Activated CD4-positive, alpha-beta T cell treated with anti-CD3 and anti-CD28 coated beads, Interleukin-2, Interleukin-6, amounts not matched to agents 100 ng/mL and 50 ng/mL, durations not matched to agents 16 hours and 8 hours (primary cell): ENCODE data around the gene LAG3.

Source experiments
- DNase-seq: peaks from one replicate; pipeline ENCODE4 v3.0.0-alpha.2; 2020

The LAG3 gene

GRCh38 chr12:6753772-6754356, 18.5 kb upstream of the LAG3 start:
- DNase-seq = no peak

GRCh38 chr12:6754411-6754810, 17.9 kb upstream of the LAG3 start:
- DNase-seq = no peak

DNA sequence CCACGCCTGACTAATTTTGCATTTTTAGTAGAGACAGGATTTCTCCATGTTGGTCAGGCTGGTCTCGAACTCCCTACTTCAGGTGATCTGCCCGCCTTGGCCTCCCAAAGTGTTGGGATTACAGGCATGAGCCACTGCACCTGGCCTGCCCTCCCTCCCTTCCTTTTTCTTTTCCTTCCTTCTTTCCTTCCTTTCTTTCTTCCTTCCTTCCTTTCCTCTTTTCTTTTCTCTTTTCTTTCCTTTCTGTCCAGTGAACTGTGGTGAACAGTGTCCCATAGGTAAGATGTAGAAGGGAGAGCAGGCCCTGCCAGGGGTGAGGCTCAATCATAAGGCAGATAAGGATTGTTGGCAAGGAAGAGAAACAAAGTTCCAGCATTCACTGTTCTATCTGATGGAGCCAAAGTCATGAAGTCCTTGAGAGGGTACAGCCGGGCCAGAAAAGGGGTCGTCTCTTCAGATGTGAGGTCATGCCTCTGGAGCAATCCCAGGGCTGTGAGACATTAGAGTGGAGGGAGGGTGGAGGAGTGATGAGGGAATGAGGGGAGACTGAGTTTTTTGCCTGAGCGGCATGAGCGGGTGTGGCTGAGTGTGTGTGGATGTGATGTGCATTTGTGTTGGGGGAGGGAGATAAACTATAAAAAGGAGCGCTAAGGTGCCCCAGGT, 15.2 kb upstream of the LAG3 start:
- no peak for DNase-seq

- DNase-seq = no peak
Observed at GRCh38 chr12:6758506-6759095, 13.7 kb upstream of the LAG3 start.

- DNase-seq = no peak
Observed at GRCh38 chr12:6759741-6760140, 12.6 kb upstream of the LAG3 start.

DNA sequence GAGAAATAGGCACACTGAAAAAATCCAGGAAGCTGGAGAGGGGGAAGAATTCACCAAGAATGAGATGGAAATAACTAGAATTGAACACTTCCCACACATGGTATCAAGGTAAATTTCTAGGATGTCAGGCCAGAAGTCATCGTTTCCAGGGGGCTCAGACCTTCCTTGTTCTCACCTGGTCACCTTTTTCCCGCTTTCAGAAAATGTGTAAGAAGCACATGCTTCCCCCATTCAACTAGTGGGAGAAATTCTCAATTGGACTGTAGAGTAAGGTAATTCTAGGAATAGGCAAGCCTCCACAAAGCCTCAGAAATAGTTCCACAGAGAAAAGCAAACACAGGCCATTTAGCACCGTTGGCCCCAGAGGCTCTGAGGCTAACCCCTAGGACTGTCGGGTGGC, 8.9 kb upstream of the LAG3 start:
- DNase-seq = no peak

DNA sequence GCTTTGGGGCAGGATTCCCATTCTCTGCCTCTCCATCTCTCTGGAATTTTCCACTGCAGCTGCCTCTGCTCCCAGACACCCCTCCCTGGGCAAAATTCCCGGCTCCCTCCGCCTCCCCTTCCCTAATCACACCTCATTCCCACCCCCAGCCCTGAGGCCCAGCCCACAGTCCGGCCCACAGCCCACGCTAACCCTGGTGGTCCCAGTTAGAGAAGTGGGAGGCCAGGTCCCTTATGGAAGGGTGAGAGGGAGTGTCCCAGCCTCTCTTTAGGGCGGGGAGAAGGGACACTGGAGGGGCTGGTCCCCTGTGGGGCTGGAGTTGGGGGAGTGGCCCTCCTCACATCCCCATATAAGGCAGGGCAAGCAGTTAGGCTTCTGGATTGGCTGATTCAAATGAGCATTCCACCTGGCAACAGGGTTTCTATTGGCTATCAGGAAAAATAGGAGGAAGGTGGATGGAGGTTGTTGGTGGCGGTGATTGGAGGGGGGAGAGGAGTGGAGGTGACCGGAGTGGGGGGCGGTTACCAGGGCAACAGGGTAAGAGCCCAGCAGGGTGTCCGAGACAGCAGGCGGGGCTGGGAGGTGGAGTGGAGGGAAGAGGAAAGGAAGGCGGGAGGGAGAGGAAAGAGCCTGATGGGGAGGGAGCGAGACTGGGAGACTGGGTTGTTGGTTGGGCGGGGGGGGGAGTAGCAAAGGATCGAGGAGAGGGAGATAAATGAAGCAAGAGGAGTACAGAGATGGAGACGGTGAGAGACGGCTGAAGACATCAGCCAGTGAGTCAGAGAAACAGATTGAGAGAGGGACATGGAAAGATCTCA, 8.1 kb upstream of the LAG3 start:
- DNase-seq = peak; percentile 84

GRCh38 chr12:6765048-6765633, 7.2 kb upstream of the LAG3 start:
- no peak for DNase-seq

GRCh38 chr12:6765634-6766581, 6.4 kb upstream of the LAG3 start, which contains the start of gene PTMS:
TSS of gene PTMS (plus strand) at chr12:6766363. CDS start at chr12:6766706, 343 bp downstream.
- peak; percentile 44 for DNase-seq

DNA sequence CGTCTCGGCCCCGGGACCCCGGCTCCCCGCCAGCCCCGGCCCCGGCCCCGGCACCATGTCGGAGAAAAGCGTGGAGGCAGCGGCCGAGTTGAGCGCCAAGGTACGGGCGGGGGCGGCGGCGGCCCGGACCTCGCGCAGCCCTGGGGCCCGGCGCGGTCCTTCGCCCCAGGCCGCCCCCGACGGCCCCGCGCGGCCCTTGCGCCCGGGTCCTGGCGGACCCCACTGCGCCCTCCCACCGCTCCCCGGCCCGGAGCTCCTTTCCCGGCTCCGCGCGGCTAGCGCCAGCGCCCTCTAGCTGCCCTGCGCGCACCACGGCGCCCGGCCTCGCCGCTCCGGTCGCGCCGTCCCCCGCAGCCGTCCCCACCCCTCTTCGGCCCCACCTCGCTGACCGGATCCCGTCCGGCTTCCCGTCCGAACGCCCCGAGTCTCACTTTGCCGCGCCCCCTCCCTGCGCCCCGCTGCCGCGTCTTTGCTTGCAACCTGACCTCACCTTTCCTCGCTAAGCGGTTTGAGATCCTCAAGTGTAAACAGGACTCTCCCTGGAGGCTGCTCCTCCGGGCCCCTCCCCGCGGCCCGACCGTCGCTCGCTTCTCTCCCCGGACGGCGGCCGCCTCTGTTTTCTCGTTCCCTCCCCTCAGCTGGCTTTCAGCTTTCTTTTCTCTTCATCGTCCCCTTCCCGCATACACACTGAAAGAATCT, 5.5 kb upstream of the LAG3 start:
- DNase-seq = peak; percentile 68

DNA sequence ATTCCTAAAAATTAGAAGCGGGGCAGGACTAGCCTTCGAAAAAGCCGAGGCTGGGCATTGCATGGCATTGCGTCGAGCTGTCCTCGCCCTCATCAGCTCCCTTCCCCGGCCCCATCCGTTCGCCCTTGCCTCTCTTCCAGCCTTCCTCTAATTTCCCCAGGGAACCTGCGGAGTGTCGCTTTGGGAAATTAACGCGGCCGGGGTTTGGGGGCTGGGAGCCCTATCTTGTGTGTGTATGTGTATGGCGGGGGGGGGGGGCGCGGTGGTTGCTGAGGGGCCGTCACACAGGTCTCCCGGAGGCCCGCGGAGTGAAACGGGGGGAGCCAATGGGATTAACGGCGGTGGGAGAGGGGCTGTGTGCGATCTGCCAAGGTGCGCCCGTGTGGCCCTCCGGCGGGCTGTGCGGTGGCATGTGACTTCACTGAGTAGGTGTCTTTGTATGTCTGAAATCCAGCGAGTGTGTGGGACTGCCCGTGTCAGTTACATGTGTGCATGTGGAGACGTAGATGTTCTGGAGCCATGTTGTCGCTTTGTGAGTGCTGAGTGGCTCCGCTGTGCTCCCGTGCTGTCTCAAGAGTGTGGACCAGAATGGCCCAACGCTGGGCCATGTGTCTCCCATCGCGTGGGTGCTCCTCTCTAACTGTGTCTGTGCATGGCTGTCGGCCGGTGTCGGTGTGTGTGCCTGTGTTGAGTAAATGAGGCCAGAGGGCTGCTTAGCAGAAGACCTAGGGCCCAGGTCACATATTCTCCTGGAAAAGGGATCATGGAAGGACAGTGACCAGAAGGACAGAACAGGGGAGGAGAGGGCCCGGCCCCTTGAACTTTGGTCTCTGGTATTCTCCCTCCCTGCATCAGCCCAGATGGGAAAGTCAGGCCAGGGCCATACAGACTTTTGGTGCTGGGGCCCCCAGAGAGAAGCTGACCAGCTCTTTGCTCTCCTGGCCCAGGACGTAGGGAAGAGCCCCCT, 4.7 kb upstream of the LAG3 start:
- DNase-seq = no peak

- DNase-seq = no peak
Observed at GRCh38 chr12:6768437-6768914, 3.8 kb upstream of the LAG3 start.

DNA sequence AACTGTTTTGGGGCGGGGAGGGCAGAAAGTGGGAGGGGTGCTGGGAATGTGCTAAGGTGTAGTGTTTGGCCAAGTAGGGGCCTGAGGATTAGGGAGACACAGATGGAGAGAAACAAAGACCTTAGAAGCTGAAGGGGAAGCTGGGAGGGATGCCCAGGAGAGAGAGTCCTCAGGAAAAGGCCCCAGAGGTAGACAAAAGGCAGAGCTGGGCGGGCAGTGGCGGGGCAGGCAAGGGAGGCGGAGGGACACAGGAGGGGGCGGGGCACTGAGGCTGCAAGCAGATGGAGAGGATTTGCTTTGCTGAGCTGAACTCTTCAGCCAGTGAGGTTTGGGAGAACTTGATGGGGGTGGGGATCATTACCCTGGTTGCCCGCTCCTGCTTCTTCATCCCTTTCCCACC, 3.3 kb upstream of the LAG3 start:
- DNase-seq = no peak

DNA sequence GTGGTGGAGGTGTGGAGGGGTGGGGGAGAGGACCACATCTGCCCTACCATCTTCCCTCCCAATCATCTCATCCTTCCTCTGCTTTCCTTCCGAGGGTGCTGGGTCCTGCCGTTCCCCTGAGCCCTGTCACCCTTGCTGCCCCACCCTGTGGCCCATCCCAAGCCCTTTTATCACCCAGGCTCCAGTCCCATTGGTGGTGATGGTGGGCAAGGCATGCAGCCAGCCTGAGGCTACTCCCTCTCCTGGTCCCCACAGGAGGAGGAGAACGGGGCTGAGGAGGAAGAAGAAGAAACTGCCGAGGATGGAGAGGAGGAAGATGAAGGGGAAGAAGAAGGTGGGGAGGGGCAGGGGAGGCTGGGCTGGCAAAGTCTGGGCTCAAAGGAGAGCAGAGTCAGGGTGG, 2.7 kb upstream of the LAG3 start:
- no peak for DNase-seq

- no peak for DNase-seq
Observed at GRCh38 chr12:6770094-6770493, 2.2 kb upstream of the LAG3 start.

DNA sequence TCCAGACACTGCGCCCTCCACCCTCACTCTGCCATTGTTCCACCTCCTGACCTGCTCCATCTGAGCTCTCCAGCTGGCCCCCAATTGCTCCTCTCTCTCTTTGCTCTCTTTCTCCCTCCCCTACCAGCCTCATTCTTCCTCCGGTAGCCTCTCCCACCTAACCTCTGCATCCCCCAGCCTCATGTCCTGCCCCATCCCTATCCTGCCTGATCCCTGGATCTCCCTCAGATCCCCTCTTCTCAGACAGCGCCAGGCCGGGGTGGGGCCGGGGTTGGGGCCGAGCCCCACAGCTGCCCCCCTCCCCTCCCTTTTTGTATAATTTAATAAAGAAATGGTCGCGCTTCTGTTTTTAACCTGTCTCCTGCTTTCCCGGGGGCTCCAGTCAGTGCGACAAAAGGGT, 1.7 kb upstream of the LAG3 start:
- DNase-seq = no peak

DNA sequence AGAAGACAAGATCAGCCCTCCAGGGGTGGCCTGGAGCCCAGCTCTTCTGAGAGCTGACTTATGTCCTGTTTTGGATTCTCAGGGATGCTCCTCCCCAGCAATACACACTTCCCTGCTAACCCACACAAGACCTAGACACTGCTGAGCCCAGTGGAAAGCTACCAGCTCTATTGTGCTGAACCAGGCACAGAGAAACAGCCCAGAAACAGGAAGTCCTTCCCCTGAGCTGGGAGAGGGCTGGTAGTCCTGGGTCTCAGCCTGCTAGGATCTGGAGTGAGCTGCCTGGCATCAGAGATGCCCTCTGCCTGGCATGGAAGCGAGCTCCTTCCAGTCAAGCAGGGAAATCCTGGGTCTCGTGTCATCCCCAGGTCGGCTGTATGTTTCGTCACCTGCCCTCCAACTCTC, 1.2 kb upstream of the LAG3 start:
- no peak for DNase-seq

- no peak for DNase-seq
Observed at GRCh38 chr12:6771509-6772330, 600 bp upstream of the LAG3 start.
